Measurements from ENCODE around the gene VPREB1.
"Not testable (repeated sequence)": the region's sequence is repeated elsewhere in the genome, so short reads cannot be mapped to it uniquely, and the experiment has no call there.

Gene VPREB1

DNA sequence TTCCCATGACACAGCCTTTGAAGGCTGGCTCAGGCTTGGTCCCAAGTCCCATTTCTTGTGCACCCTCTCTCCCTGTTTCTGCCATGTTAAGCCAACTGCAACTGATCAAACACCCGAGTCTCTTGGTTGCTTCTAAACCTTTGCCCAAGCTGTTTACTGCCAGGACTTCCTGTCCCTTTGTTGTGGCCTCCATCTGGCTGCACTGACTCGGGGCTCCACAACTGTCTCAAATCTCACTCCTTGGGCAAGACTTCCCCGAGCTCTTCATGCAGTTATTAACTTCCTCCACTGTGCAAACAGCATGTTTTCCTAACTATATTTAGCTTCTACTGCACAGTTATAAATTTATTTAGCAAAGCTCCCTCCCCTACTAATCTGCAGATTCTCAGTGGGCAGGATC lies 4.3 kb downstream of the VPREB1 start:
- DNase-seq = peak; percentile 29

GRCh38 chr22:22250651-22251050 lies 6.1 kb downstream of the VPREB1 start:
- not testable (repeated sequence) for DNase-seq

GRCh38 chr22:22256133-22256532 lies 11.5 kb downstream of the VPREB1 start:
- DNase-seq = not testable (repeated sequence)

DNA sequence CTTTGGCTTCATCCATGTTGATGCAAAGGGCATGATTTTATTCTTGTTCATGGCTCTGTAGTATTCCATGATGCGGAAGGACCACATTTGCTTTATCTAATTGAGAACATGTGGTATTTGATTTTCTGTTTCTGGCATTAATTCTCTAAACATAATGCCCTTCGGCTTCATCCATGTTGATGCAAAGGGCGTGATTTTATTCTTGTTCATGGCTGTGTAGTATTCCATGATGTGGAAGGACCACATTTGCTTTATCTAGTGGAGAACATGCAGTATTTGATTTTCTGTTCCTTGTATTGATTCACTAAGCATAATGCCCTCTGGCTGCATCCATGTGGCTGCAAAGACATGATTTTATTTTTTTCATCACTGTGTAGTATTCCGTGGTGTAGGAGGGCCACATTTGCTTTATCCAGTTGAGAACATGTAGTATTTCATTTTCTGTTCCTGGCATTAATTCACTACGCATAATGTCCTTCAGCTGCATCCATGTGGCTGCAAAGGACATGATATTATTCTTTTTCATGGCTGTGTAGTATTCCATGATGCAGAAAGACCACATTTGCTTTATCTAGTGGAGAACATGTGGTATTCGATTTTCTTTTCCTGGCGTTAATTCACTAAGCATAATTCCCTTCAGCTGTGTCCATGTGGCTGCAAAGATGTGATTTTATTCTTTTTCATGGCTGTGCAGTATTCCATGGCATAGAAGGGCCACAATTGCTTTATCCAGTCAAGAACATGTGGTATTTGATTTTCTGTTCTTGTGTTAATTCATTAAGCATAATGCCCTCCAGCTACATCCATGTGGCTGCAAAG lies 14.2 kb downstream of the VPREB1 start:
- not testable (repeated sequence) for DNase-seq

GRCh38 chr22:22260169-22260568 lies 15.6 kb downstream of the VPREB1 start:
- DNase-seq = not testable (repeated sequence)

DNA sequence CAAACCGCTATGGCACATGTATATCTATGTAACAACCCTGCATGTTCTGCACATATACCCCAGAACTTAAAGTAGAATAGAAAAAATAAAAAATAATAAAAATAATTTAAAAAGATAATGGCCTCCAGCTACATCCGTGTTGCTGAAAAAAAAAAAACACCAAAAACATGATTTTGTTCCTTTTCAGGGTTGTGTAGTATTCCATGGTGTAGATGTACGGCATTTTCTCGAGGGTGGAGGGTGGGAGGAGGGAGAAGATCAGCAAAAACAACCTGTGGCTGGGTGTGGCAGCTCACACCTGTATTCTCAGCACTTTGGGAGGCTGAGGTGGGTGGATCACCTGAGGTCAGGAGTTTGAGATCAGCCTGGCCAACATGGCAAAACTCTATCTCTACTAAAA lies 16.0 kb downstream of the VPREB1 start:
- not testable (repeated sequence) for DNase-seq

DNA sequence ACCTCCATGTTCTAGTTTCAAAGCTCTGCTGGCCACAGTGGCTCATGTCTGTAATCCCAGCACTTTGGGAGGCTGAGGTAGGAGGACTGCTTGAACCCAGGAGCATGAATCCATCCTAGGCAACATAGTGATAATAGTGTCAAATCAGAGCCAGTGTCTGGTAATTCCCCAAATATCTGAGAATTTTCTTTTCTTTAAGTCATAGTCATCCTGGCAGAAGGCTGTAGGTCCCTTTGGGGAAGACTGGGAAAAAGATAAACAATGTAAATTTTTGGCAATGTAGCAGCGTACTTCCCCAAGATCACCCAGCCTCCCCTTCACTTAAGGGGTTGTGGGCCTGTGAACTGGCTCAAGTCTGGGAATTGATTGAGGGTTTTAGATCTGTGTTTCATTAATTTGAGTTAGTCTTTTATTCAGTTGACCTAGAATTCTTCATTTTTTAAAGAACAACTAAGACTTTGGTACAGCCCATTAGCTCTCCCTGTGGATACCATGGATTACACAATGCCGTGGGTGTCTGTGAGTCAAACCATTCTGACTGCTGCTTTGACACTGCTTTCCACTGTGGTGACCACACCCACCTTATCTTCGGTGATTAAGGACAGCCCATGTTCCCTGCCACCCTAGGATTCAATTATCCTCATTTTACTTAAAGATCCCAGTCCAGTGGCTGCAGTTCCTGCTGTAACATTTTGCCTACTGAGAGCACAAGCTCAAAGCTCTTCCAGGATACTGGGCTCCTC lies 17.9 kb downstream of the VPREB1 start:
- DNase-seq = not testable (repeated sequence)

DNA sequence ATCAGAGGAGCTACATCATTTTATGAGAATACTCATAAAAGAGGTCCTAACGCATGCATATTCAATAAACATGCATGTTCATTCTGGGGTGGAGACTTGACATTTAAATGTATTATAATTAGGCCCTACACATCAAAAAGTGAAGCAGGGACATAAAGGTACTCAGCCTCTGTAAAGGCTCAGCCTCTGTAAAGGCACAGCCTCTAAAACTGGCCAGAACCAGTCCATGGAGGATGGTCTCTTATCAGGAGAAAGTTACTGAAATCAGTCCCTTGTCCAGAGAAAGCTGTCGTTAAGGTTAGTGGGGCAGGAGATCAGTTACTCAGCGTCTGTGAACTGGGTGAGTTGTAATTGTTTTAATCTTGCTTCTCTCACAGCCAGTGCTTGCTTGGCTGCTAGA lies 19.2 kb downstream of the VPREB1 start:
- not testable (repeated sequence) for DNase-seq

GRCh38 chr22:22270036-22270676 lies 25.6 kb downstream of the VPREB1 start:
- DNase-seq = not testable (repeated sequence)

- DNase-seq = not testable (repeated sequence)
Measured at GRCh38 chr22:22277423-22277822, 32.8 kb downstream of the VPREB1 start.

DNA sequence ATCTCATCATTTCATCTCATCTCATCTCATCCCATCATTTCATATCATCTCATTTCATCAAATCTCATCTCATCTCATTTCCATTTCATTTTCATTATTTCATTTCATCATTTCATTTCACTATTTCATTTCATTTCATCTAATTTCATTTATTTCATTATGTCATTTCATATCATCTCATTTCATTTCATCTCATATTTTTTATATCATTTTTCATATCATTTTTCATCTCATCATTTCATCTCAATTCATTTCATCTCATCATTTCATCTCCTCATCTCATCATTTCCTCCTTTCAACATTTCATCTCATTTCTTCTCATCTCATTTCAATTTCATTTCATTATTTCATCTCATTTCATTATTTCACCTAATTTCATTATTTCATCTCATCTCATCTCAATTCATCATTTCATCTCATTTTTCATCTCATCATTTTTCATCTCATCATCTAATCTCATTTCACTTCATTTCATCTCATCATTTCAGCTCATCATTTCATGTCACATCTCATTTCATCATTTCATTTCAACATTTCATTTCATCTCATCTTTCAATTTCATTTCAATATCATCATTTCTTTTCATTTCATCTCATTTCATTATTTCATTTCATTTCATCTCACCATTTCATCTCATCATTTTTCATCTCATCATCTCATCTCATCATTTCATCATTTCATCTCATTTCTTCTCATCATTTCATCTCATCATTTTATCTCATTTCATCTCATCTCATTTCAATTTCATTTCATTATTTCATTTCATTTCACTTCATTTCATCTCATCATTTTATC lies 40.6 kb downstream of the VPREB1 start:
- not testable (repeated sequence) for DNase-seq

- DNase-seq = not testable (repeated sequence)
Measured at GRCh38 chr22:22286390-22287105, 42.0 kb downstream of the VPREB1 start.

DNA sequence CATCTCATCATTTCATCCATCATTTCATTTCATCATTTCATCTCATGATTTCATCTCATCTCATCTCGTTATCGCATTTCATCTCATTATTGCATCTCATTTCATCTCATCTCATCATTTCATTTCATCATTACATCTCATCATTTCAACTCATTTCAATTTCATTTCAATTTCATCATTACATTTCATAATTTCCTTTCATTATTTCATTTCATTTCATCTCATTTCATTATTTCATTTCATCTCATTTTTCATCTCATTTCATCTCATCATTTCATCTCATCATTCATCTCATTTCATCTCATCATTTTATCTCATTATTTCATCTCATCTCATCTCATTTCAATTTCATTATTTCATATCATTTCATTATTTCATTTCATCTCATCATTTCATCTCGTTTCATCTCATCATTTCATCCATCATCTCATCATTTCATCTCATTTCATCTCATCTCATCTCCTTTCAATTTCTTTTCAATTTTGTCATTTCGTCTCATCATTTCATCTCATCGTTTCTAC lies 42.6 kb downstream of the VPREB1 start:
- not testable (repeated sequence) for DNase-seq

GRCh38 chr22:22289666-22290065 lies 45.1 kb downstream of the VPREB1 start:
- DNase-seq = not testable (repeated sequence)

DNA sequence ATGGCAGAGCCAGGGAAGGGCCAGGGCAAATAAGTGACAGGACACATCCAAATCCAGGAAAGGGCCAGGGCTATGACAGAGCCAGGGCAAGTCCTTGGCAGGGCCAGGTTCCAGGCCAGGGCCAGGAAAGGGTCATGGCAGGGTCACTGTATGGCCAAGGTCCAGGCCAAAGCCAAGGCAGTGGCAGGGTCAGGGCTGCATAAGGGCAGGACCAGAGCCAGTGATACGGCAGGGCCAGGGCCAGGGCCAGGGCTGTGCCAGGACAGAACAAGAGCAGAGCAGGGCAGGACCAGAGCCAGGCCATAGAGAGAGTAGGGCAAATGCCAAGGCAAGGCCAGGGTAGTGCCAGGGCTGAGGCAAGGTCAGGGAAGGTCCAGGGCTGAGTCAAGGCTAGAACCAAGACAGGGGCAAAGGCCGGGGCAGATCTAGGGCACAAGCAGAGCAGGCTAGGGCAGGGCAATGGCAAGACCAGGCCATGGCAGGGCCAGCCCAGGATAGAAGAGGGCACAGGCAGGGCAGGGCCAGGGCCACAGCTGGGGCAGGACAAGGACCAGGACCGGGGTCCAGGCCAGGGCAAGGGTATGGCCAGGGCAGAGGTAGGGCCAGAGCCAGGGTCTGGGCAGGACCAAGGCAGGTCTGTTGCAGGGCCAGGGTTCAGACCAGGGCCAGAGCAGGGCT lies 46.7 kb downstream of the VPREB1 start:
- DNase-seq = not testable (repeated sequence)

GRCh38 chr22:22292656-22293055 lies 48.1 kb downstream of the VPREB1 start:
- DNase-seq = not testable (repeated sequence)

DNA sequence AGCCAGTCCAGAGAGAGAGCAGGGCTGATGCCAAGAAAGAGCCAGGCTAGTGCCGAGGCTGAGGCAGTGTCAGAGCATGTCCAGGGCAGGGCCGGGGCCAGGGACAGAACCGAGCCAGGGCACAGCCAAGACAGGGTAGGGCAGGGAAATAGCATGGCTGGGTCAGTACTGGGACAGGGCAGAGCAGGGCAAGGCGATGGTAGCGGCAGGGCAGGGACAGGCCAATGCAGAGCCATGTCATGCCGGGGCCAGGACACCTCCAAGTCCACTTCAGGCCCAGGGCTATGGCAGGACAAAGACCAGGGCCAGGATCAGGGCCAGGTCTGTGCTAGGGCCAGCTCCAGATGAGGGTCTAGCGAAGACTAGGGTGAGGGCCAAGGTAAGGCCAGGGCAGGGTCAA lies 48.9 kb downstream of the VPREB1 start:
- DNase-seq = not testable (repeated sequence)

DNA sequence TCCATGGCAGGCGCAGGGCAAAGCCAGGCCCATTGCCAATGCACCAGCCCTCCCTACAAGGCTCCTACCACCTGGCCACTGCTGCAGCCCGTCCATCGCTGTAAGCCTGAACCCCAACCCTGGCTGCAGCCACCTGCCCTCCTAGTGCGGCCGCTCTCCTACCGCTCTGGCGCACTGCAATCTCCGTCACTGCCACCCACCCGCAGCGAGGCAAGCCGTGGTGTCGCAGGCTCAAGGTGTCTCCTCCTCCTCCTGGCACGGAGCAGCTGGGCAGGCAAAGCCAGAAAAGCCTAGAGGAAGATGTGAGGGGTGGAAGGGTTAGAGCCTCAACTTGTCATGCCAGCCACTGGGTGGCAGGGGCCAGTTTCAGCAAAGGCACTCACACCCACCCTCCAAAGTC lies 50.1 kb downstream of the VPREB1 start:
- DNase-seq = not testable (repeated sequence)
